Liver (tissue), 3 donors: ENCODE data around the gene ZNF22.

Source experiments
- ATF3 ChIP-seq: IDR thresholded peaks from 2 replicates; pipeline ENCODE4 v1.6.1; 2016; ENCODE audit warnings: antibody characterized with exemption
- CTCF ChIP-seq: fragments of 150-350 bp; IDR thresholded peaks from 2 replicates; pipeline ENCODE4 v1.5.1; 2017; ENCODE audit warnings: improper control_type of control experiment, low read depth, low read length; ENCODE audit not compliant: missing input control
- EGR1 ChIP-seq, 2 donors: IDR thresholded peaks; 2 replicates each; pipeline ENCODE4 v1.6.1; 2016 to 2018; ENCODE audit warnings: antibody characterized with exemption in 2 of 2, low read depth in 2 of 2
- GABPA ChIP-seq, 2 donors: IDR thresholded peaks in 1 of 2; conservative IDR thresholded peaks in 1 of 2; 2 replicates each; pipeline ENCODE4 v1.6.1; 2016; ENCODE audit warnings: antibody characterized with exemption in 2 of 2, mild to moderate bottlenecking in 1 of 2, moderate library complexity in 1 of 2
- JUND ChIP-seq, 2 donors: IDR thresholded peaks; 2 replicates each; pipeline ENCODE4 v1.6.1; 2016; ENCODE audit warnings: antibody characterized with exemption in 2 of 2
- MAX ChIP-seq: IDR thresholded peaks from 2 replicates; pipeline ENCODE4 v1.6.1; 2016; ENCODE audit warnings: antibody characterized with exemption
- NR2F2 ChIP-seq: IDR thresholded peaks from 2 replicates; pipeline ENCODE4 v1.6.1; 2016; ENCODE audit warnings: antibody characterized with exemption
- RAD21 ChIP-seq, 2 donors: IDR thresholded peaks; 2 replicates each; pipeline ENCODE4 v1.6.1; 2016; ENCODE audit warnings: antibody characterized with exemption in 2 of 2, mild to moderate bottlenecking in 2 of 2
- REST ChIP-seq: IDR thresholded peaks from 2 replicates; pipeline ENCODE4 v1.6.1; 2016; ENCODE audit warnings: antibody characterized with exemption, mild to moderate bottlenecking
- RXRA ChIP-seq, 2 donors: IDR thresholded peaks; 2 replicates each; pipeline ENCODE4 v1.6.1; 2017 to 2018; ENCODE audit warnings: antibody characterized with exemption in 2 of 2, mild to moderate bottlenecking in 1 of 2
- YY1 ChIP-seq: IDR thresholded peaks from 2 replicates; pipeline ENCODE4 v1.6.1; 2016; ENCODE audit warnings: antibody characterized with exemption, mild to moderate bottlenecking
- donor health status: healthy.
- donor health status: healthy.

- no peak for TF ChIP-seq CTCF
- no peak for TF ChIP-seq NR2F2
- TF ChIP-seq ATF3 = no peak
- TF ChIP-seq REST = no peak
- no peak for TF ChIP-seq GABPA (IDR thresholded peaks at IDR 0.05 in 1 of 2, conservative IDR thresholded peaks at IDR 0.05 in 1 of 2)
- TF ChIP-seq RXRA (IDR thresholded peaks at IDR 0.05) = no peak
- no peak for TF ChIP-seq YY1
- no peak for TF ChIP-seq EGR1 (IDR thresholded peaks at IDR 0.05; ENCODE audit: low read depth in 2 of 2)
- TF ChIP-seq MAX = no peak
- TF ChIP-seq JUND (IDR thresholded peaks at IDR 0.05) = no peak
- TF ChIP-seq RAD21 (IDR thresholded peaks at IDR 0.05) = no peak
These were observed 50.0 kb downstream of the ZNF22 start for GRCh38 chr10:45050551-45051235.
